H9 (cell line): ENCODE data around the gene LMTK2. TPM values are rescaled to one million over a fixed set of nuclear protein-coding genes. Genes with fewer than 3 reads are reported as not detected.
A peak's percentile ranks its signal among the peaks of the same experiment; 100 is the strongest.

Experiments
- DNase-seq: peaks from one replicate; pipeline ENCODE4 v3.0.0-alpha.2; 2017
- H2AFZ ChIP-seq: one replicate; pipeline ENCODE4 v1.6.1; 2013; ENCODE audit warnings: mild to moderate bottlenecking, low read length, control low read depth, moderate library complexity
- H2AK5ac ChIP-seq: 2 replicates; pipeline ENCODE4 v1.6.1; 2013; ENCODE audit warnings: low read length, control low read depth, mixed read lengths; ENCODE audit not compliant: insufficient read length
- H2BK120ac ChIP-seq: one replicate; pipeline ENCODE4 v1.6.1; 2013; ENCODE audit warnings: low read depth, mild to moderate bottlenecking, low read length, control low read depth, inconsistent platforms; ENCODE audit not compliant: poor library complexity, severe bottlenecking
- H2BK12ac ChIP-seq: 2 replicates; pipeline ENCODE4 v1.6.1; 2013; ENCODE audit warnings: low read length, control low read depth, mixed read lengths, low read depth; ENCODE audit not compliant: insufficient read length
- H2BK15ac ChIP-seq: 2 replicates; pipeline ENCODE4 v1.6.1; 2013; ENCODE audit warnings: low read depth, low read length, control low read depth
- H2BK20ac ChIP-seq: one replicate; pipeline ENCODE4 v1.6.1; 2013; ENCODE audit warnings: low read depth, mild to moderate bottlenecking, low read length, control low read depth, inconsistent platforms; ENCODE audit not compliant: poor library complexity, severe bottlenecking
- H2BK5ac ChIP-seq: 2 replicates; pipeline ENCODE4 v1.6.1; 2013; ENCODE audit warnings: low read length, control low read depth, mixed read lengths; ENCODE audit not compliant: insufficient read length
- H3K14ac ChIP-seq: 2 replicates; pipeline ENCODE4 v1.6.1; 2013; ENCODE audit warnings: low read length, control low read depth; ENCODE audit not compliant: insufficient read depth
- H3K18ac ChIP-seq: 2 replicates; pipeline ENCODE4 v1.6.1; 2013; ENCODE audit warnings: low read depth, mild to moderate bottlenecking, mixed read lengths, low read length, control low read depth; ENCODE audit not compliant: insufficient read length
- H3K23ac ChIP-seq: 2 replicates; pipeline ENCODE4 v1.6.1; 2013; ENCODE audit warnings: low read length, control low read depth, mixed read lengths, low read depth; ENCODE audit not compliant: insufficient read length
- H3K23me2 ChIP-seq: 2 replicates; pipeline ENCODE4 v1.6.1; 2013; ENCODE audit warnings: low read depth, mild to moderate bottlenecking, mixed read lengths, low read length, control low read depth; ENCODE audit not compliant: insufficient read length, poor library complexity, severe bottlenecking
- H3K27ac ChIP-seq: 2 replicates; pipeline ENCODE4 v1.5.1; 2013; ENCODE audit warnings: low read length, control low read depth, mixed read lengths, low read depth; ENCODE audit not compliant: insufficient read length
- H3K27me3 ChIP-seq: 2 replicates; pipeline ENCODE4 v1.6.1; 2013; ENCODE audit warnings: low read length, control low read depth, inconsistent platforms; ENCODE audit not compliant: insufficient read depth
- H3K4ac ChIP-seq: 2 replicates; pipeline ENCODE4 v1.6.1; 2013; ENCODE audit warnings: low read depth, mild to moderate bottlenecking, control low read depth, inconsistent platforms, low read length, moderate library complexity
- H3K4me1 ChIP-seq: 2 replicates; pipeline ENCODE4 v1.6.1; 2013; ENCODE audit warnings: low read length, control low read depth, inconsistent platforms; ENCODE audit not compliant: insufficient read depth
- H3K4me2 ChIP-seq: 2 replicates; pipeline ENCODE4 v1.6.1; 2013; ENCODE audit warnings: low read length, control low read depth, mixed read lengths; ENCODE audit not compliant: insufficient read length, insufficient read depth
- H3K56ac ChIP-seq: 2 replicates; pipeline ENCODE4 v1.6.1; 2013; ENCODE audit warnings: low read depth, mild to moderate bottlenecking, mixed read lengths, low read length, control low read depth; ENCODE audit not compliant: insufficient read length
- H3K79me1 ChIP-seq: 2 replicates; pipeline ENCODE4 v1.6.1; 2013; ENCODE audit warnings: low read depth, mild to moderate bottlenecking, moderate library complexity, low read length, control low read depth, inconsistent platforms; ENCODE audit not compliant: insufficient read depth, poor library complexity, severe bottlenecking
- H3K79me2 ChIP-seq: 2 replicates; pipeline ENCODE4 v1.6.1; 2013; ENCODE audit warnings: low read length, control low read depth, inconsistent platforms; ENCODE audit not compliant: insufficient read depth
- H3K9ac ChIP-seq: 2 replicates; pipeline ENCODE4 v1.6.1; 2013; ENCODE audit warnings: low read length, control low read depth, mixed read lengths; ENCODE audit not compliant: insufficient read length; ENCODE audit errors: extremely low read depth
- H3K9me3 ChIP-seq: one replicate; pipeline ENCODE4 v1.6.1; 2013; ENCODE audit warnings: low read depth, low read length, inconsistent platforms; ENCODE audit not compliant: control insufficient read depth
- H3T11ph ChIP-seq: one replicate; pipeline ENCODE4 v1.6.1; 2013; ENCODE audit warnings: mild to moderate bottlenecking, low read length, control low read depth, inconsistent platforms
- H4K20me1 ChIP-seq: one replicate; pipeline ENCODE4 v1.6.1; 2013; ENCODE audit not compliant: control insufficient read depth, insufficient read length, insufficient read depth
- H4K5ac ChIP-seq: 2 replicates; pipeline ENCODE4 v1.6.1; 2013; ENCODE audit warnings: low read depth, mild to moderate bottlenecking, mixed read lengths, low read length, control low read depth; ENCODE audit not compliant: insufficient read length
- H4K8ac ChIP-seq: replicated peaks from 2 replicates; pipeline ENCODE4 v1.6.1; 2013; ENCODE audit warnings: low read length, control low read depth, mixed read lengths, low read depth; ENCODE audit not compliant: insufficient read length
- H4K91ac ChIP-seq: 2 replicates; pipeline ENCODE4 v1.6.1; 2013; ENCODE audit warnings: low read depth, mild to moderate bottlenecking, moderate library complexity, mixed read lengths, low read length, control low read depth; ENCODE audit not compliant: insufficient read length
- H3K27ac Mint-ChIP-seq, 3 experiments: 2 replicates in 2 of 3; 3 replicates in 1 of 3; pipeline ENCODE4 v1.8.0; 2020 to 2021; ENCODE audit warnings: mixed read lengths in 3 of 3, mild to moderate bottlenecking in 1 of 3, moderate library complexity in 1 of 3
- H3K27me3 Mint-ChIP-seq: 2 replicates; pipeline ENCODE4 v1.8.0; 2021; ENCODE audit warnings: low read depth, mild to moderate bottlenecking, moderate library complexity, mixed read lengths
- H3K36me3 Mint-ChIP-seq, 3 experiments: 2 replicates in 2 of 3; 3 replicates in 1 of 3; pipeline ENCODE4 v1.8.0; 2020 to 2021; ENCODE audit warnings: low read depth in 3 of 3, mixed read lengths in 3 of 3; ENCODE audit not compliant: insufficient read depth in 1 of 3
- H3K4me1 Mint-ChIP-seq, 2 experiments: 2 replicates each; pipeline ENCODE4 v1.8.0; 2020; ENCODE audit warnings: mixed read lengths in 2 of 2
- H3K4me3 Mint-ChIP-seq, 2 experiments: 2 replicates in 1 of 2; 3 replicates in 1 of 2; pipeline ENCODE4 v1.8.0; 2020 to 2021; ENCODE audit warnings: mild to moderate bottlenecking in 2 of 2, mixed read lengths in 2 of 2, moderate library complexity in 1 of 2
- H3K9me3 Mint-ChIP-seq, 2 experiments: 2 replicates in 1 of 2; 3 replicates in 1 of 2; pipeline ENCODE4 v1.8.0; 2020; ENCODE audit warnings: mild to moderate bottlenecking in 2 of 2, mixed read lengths in 2 of 2, moderate library complexity in 1 of 2
- CTCF ChIP-seq: fragments of 200-600 bp; sonication (generic); conservative IDR thresholded peaks from 3 replicates; pipeline ENCODE4 v1.8.0; 2021; ENCODE audit warnings: antibody characterized with exemption, mild to moderate bottlenecking
- WGBS: extraction: QIAGEN DNeasy Blood & Tissue Kit; methylation state at CpG from one replicate; pipeline ENCODE4 v1.1.7; 2013; ENCODE audit warnings: missing lambda C conversion rate, low lambda C conversion rate, mixed read lengths; ENCODE audit not compliant: insufficient read length; ENCODE audit errors: extremely low coverage; 5-methylcytosine and 5-hydroxymethylcytosine counted together
- total RNA-seq: library from RNA; stranded (reverse); gene quantifications from 2 replicates; pipeline ENCODE4 v1.2.1, GENCODE V29; 2021

LMTK2 gene
- total RNA-seq, 1 experiment from 2014 or later = 24.9 TPM

GRCh38 chr7:98174334-98175259 is 67.9 kb downstream of the LMTK2 start:
- no peak overlapping the region for H2BK20ac ChIP-seq
- Mint-ChIP-seq H3K27me3 (no peaks in the 10 kb centered on the region), H3K36me3 (peaks cover 10 to 22% (median 13%) of the 10 kb centered on the region in 3 experiments; a peak in 6 of 7 replicates), H3K9me3 (no peaks in the 10 kb centered on the region), H3K4me1 (peaks cover 4% of the 10 kb centered on the region in 2 experiments; a peak in 3 of 4 replicates), H3K27ac (no peak overlapping the region), H3K4me3 (no peak overlapping the region)
- H3K9me3 ChIP-seq = no peaks in the 10 kb centered on the region
- H3K4ac ChIP-seq = no peak overlapping the region
- H2AK5ac ChIP-seq = no peak overlapping the region
- no peak overlapping the region for H2BK5ac ChIP-seq
- no peak for DNase-seq
- peak; percentile 31; the same call in 1 of the 3 replicates for TF ChIP-seq CTCF
- H3K79me2 ChIP-seq = no peaks in the 10 kb centered on the region
- no peak overlapping the region for H2AFZ ChIP-seq
- H3K14ac ChIP-seq = no peak overlapping the region
- H4K8ac ChIP-seq = no peak overlapping the region
- H3K23me2 ChIP-seq = no peaks in the 10 kb centered on the region
- no peak overlapping the region for H4K91ac ChIP-seq
- no peak overlapping the region for H2BK12ac ChIP-seq
- no peaks in the 10 kb centered on the region for H3K27me3 ChIP-seq
- no peak overlapping the region for H3T11ph ChIP-seq
- H3K18ac ChIP-seq = no peak overlapping the region
- H3K27ac ChIP-seq = no peak overlapping the region
- H3K79me1 ChIP-seq = peaks cover 3% of the 10 kb centered on the region
- H4K20me1 ChIP-seq = no peaks in the 10 kb centered on the region
- no peaks in the 10 kb centered on the region for H3K4me1 ChIP-seq
- H2BK120ac ChIP-seq = no peak overlapping the region
- WGBS = no CpG with 5 or more reads among the region's 20 CpGs
- H3K56ac ChIP-seq = no peak overlapping the region
- H3K23ac ChIP-seq = no peak overlapping the region
- H3K9ac ChIP-seq = no peak overlapping the region
- H3K4me2 ChIP-seq = no peak overlapping the region
- no peak overlapping the region for H2BK15ac ChIP-seq
- no peak overlapping the region for H4K5ac ChIP-seq
